HG03196 (cell line): Measurements from ENCODE around the gene BYSL.

Source experiments
- ATAC-seq: cut with Tn5 transposase; IDR thresholded peaks from one replicate; pipeline ENCODE4 v1.9.1; 2021; ENCODE audit not compliant: unreplicated experiment

BYSL gene

GRCh38 chr6:41974281-41974825, 53.1 kb downstream of the BYSL start:
- no peak for ATAC-seq

- no peak for ATAC-seq
These were observed 54.0 kb downstream of the BYSL start for GRCh38 chr6:41975276-41975675.

GRCh38 chr6:41976794-41977484, 55.6 kb downstream of the BYSL start:
- no peak for ATAC-seq
